ENCODE results near the gene TIGAR.

- TF ChIP-seq ZNF8 (CRISPR knock-in tag; IDR thresholded peaks at IDR 0.05) (no peak), OSR1 (CRISPR knock-in tag; IDR thresholded peaks at IDR 0.05) (no peak), ARNTL (CRISPR knock-in tag; IDR thresholded peaks at IDR 0.05; ENCODE audit: borderline replicate concordance, low read depth) (no peak), ZFP30 (CRISPR knock-in tag; IDR thresholded peaks at IDR 0.05) (no peak), PATZ1 (CRISPR knock-in tag; IDR thresholded peaks at IDR 0.05; ENCODE audit: borderline replicate concordance) (no peak), CSDC2 (CRISPR knock-in tag; IDR thresholded peaks at IDR 0.05) (no peak), CREB5 (CRISPR knock-in tag; IDR thresholded peaks at IDR 0.05; ENCODE audit: low read depth) (no peak), BACH2 (CRISPR knock-in tag; IDR thresholded peaks at IDR 0.05; ENCODE audit: borderline replicate concordance) (no peak)
These were observed 51.6 kb downstream of the TIGAR start for GRCh38 chr12:4372653-4373052.
